GM19099 (cell line): ENCODE results near the gene ANKH.

Experiments
- POLR2A ChIP-seq: IDR thresholded peaks from 3 replicates; pipeline ENCODE4 v1.6.1; 2011; ENCODE audit warnings: low read depth; ENCODE audit not compliant: insufficient read length; ENCODE audit errors: extremely low read depth

The ANKH gene

DNA sequence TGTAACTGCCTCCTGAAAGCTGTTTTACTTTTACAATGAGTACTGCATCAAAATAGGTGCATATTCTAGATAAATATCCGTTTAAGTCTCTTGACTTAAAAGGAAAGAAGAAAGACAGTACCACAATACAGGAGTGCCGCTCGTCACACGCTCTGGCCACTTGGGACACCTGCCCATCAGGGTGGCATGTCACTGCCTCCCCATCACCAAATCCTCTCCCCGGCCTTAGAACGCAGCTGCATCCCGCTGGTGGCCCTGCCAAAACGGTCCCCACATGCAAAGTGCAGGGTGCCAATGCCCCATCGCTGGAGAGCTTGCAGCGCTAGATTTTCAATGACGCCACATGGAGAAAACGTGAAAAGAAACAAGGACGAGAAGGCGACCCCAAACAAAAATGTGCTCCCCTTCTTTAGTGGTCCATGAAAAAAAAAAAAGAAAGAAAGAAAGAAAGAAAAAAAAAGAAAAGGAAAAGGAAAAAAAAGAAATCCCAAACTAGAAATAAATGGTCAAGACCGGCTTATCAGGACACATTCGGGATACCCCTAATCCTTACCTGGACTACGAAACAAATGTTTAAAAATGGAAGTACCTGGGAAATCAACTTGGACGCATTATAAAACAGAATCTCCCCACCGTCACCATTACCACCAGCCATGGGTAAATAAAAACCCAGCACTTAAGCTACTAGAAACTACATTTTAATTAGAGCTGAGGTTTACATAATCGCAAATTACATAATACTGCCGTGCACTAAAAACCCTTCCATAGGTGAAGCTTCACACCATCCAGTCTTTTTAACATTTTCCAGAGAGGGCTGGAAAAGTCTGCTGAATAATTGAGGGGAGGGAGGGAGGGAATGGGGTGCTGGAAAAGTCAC, 1.0 kb downstream of the ANKH start:
- no peak for TF ChIP-seq POLR2A

DNA sequence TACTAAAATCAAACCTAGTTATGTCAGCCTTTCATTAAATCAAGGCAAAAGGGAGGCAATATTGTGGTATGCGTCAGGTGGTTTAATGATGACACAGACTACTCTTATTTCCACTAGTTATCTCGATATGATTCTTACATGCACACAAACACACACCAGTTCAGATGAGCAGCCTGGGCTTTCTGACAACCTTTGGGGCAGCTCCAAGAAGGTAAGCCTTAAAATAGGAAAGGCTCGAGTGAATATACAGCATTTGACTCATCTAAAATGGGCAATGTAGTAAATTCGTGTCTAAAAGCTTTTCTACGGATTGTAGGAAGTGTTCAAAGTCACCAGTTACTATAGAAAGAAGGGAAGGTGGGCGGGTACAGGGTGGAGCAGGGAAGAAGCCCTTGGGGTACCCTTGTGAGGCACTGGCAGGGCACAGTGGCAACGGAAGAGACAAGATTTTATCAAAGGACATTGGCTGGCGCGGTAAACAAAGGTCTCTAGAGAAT, 1.9 kb downstream of the ANKH start:
- no peak for TF ChIP-seq POLR2A

DNA sequence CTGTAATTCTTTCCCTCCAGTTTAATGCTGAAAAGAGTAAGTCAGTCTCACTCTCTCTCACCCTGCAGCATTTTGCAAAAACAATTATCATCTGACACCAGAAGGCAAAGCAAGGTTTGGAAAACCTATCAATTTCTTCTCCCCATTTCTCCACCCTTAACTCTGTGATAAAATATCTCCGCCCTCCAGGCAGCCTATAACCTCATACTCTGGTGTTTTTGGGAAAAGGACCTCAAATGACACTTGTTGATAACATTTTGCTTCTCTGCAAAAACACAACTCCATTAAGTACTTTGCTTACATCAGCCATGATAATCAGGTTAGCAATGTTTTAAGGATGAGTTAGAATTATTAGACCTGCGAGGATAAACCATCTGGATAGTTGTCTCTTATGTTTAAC, 2.3 kb downstream of the ANKH start:
- no peak for TF ChIP-seq POLR2A

DNA sequence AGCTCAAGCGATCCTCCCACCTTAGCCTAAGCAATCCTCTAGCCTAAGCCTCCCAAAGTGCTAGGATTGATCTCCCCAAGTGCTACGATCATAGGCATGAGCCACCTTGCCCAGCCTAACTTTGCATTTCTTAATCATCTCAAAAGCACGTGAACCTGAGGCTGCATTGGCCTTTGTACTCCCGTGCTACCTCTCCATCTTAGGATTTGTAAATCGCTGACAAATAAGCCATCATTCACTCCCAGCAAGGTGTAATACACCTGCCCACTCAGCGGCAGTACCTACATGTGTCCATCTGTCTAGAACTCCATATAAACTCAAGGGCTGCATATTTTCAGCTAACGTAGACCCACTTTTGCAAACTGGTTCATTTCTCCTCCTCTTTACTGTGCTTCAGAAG, 2.8 kb downstream of the ANKH start:
- TF ChIP-seq POLR2A: no peak

DNA sequence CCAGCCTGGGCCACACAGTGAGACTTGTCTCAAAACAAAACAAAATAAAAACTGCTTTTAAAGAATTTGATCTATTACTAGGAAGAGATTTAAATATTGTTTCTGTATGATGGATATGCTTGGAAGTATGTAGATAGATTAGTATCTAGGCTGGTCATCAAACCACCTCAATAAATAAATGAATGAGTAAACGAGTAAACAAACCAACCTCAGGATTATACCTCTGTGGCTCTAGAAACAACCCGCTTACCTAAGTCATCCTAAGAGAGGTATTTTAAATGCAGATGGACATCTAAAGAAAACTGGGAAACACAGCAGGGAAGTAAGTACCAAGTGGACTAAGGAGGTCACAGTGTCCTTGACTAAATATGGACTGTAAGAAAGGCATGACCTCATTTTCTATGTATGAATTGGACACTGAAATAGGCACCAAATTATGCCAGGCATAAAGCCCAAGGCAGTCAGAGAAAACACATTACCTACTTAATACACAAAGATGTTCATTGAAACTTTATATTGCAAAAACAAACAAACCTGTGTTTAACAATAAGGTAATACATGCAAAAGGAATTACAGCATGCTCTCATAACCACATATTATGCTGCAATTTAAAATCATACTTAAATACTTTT, 7.3 kb downstream of the ANKH start:
- no peak for TF ChIP-seq POLR2A

DNA sequence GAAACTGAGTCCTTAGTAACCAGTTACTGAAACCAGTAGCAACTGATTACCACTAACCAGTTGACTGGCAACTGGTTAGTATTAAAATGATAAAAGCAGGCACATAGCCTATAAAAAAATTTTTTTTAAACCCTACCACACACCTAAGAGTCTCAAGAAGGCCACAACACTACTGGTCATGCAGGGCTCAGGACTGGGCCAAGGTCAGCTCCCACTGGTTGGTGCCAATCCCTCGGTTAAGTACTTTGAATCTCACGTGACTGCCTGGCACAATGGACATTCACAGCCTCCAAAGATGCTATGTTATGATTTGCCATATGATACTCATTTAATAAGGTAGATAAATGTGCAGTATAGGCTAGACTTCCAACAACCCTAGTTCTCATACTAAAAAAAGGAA, 8.5 kb downstream of the ANKH start:
- no peak for TF ChIP-seq POLR2A

DNA sequence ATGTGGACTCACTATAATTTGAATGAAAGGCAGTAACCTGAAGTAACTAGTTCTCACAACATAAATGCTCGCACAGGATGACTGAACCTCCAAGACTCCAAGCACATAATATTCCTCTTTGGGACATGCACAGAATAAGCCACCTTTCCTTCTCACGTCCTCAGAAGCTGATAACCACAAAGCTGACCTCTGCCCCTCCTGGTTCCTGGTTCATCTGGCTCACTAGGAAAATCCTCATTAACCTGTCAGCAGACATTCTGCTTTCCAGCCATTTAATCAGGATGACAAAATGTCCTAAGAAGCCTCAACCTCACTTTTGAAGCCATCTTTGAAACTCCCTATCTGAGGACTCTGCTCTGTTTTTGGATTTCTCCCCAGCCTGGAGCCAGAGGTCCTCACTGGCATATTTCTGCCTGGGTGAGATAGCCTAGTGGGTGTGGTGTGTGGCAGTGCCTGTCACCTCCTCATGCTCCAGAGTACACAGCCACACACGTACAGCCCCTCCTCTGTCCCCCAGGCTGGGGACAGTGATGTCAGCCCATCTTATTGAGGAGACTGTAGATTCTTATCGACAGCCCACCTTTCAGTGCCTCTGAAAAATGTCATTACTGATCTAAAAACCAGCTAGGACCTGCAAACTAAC, 10.3 kb downstream of the ANKH start:
- TF ChIP-seq POLR2A: no peak

DNA sequence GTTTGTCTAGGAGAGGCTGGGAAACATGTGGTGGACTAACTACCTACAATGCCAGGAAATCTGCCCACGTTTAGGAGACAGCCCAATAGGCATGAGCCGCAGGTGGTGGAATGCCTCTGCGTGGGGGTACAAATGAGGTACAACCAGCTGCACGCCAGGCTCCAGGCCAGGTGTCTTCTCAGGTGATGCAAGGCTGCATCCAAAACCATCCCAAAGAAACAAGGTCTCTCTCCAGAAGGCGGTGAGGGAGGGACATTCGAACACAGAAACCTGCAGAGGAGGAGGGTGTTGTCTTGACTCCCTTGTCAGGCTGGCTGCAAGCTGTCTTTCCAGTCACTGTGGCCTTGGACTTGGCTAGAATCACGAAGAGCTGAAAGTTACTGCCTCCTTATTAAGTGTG, 11.6 kb downstream of the ANKH start:
- TF ChIP-seq POLR2A: no peak

DNA sequence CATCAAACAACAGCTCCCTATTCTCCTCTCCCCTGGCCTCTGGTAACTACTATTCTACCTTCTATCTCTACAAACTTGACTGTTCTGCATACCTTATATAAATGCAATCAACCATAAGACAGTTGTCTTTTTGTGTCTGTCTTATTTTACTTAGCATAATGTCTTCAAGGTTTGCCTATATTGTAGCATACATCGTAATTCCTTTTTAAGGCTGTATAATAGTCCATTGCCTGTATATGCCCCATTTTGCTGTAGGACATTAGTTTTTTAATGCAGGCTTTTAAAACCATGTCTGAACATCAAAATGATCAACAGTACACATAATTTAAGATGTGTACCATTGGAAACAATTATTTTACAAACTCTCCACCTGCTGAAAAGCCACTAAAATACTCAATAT, 12.4 kb downstream of the ANKH start:
- TF ChIP-seq POLR2A: no peak

DNA sequence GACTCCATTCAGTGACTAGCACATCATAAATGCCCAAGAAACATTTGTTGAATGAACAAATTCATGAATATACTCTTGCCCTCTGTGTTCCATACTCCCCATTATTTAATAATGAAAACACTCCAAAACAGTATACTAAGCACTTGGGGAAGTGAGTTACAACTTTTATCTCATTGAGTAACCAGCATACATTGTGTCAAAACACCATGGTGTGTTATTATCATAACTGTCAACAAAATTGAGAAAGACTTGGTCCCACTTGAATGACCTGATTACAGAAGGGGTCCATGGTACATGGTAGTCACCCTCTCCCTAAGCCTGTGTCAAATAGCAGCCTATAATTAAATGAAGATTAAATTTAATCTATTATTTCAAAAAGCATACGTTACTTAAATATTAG, 16.2 kb downstream of the ANKH start:
- no peak for TF ChIP-seq POLR2A

DNA sequence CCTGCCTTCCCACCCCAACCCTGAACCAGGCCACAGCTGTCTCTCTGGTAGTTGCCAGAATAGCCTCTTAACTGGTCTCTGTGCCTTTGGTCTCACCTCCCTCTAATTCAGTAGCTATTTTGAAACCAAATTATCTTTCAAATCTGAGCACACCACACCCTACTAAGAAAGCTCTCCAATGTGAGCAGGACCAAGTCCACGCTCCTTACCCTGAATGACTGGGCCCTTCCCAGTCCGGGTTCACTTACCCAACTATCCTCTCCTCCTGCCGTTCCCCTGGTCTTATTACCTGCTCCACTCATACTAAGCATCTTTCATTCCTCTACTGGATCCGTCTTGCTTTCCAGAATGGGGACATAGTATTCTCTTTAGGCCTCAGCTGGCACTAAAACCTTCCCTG, 16.8 kb downstream of the ANKH start:
- no peak for TF ChIP-seq POLR2A

DNA sequence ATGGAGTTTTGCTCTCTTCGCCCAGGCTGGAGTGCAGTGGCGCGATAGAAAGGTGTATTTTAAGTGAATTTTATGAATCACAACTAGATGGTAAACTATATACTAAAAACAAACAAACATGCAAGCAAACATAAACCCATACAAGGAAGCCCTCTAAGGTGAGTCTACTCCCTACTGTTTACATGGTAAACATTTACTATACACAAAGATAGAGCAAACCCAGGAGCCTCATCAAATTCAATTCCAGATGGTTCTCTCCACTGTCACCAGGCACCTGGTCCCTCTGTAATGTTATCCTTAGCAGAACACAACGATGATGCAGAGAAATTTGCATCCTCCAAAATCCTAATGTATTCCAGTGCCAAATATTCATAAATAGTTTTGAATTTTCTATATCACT, 17.9 kb downstream of the ANKH start:
- TF ChIP-seq POLR2A: no peak

DNA sequence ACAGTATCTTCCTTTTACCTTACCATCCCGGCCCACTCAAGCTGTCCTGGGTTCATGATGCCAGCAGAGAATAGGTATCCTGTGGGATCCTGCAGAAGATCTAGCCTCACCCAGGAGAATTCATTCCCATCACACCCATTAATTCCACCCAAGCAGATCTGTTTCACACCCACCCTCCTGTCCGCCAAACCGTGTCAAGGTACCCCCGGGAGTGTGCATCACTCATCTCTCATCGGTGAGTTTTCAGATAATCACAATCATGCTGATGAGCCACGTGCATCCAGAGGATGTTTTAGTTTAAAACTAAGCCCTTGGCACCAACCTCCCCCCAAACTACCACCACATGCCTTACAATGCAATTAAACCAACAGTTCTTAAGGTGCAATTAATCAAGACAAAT, 18.8 kb downstream of the ANKH start:
- no peak for TF ChIP-seq POLR2A

DNA sequence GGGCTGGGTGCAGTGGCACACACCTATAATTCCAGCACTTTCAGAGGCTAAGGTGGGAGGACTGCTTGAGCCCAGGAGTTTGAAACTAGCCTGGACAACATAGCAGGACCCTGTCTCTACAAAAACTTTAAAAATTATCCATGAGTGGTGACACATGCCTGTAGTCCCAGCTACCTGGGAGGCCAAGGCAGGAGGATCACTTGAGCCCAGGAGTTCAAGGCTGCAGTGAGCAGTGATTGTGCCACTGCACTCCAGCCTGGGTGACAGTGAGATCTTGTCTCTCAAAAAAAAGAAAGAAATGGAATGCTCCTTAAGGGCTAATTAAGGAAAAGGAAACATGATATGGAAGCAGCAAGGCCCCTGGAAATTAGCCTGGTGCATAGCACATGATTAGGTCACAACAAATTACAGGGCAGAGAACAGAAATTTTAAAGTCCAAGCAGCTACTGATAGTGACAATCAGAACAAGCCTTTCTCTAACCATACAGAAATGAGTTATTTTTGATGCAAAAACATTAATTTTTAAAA, 19.5 kb downstream of the ANKH start:
- TF ChIP-seq POLR2A: no peak

DNA sequence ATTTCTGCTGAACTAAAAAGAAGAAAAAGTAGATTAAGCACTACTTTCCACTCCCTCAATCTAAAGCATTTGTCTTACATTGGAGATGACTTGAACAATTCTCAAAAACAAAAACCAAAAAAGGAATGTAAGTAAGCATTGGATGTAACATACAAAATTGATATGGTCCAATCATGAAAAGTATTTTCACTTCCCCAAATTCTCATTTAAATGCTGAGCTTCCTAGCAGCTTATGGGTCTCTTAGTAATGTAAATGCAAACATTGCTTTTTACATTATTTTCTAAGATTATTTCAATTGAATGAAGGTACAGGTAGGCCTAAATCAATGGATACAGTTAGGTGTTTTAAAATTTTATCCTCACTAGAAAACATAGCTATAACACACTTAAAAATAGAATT, 20.0 kb downstream of the ANKH start:
- TF ChIP-seq POLR2A: no peak

DNA sequence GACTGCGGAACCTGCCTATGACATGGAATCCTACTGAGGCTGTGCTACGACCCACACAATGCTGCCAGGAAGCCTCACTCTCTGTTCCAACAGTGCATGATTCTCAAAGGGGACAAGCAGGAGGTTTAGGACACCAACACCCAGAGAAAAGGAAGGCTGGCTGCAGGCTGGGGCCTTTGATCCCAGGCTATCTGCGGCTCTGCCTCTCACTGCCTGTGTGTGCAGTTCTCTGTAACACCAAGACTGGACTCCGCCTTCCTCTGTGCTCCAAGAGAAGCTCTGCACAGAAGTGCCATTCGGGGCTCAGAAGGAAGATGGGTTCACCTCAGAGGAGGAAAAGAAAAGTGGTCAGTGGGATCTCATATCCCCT, 20.5 kb downstream of the ANKH start:
- TF ChIP-seq POLR2A: no peak
